Urinary bladder (tissue), 4 donors: ENCODE results near the gene ZNRD2. TPM values are rescaled to one million over a fixed set of nuclear protein-coding genes. Genes with fewer than 3 reads are reported as not detected.

ENCODE experiments used
- DNase-seq: peaks from one replicate; pipeline ENCODE4 v3.0.0-alpha.2; 2015; ENCODE audit errors: extremely low spot score
- H3K27ac ChIP-seq: one replicate; pipeline ENCODE4 v1.5.1; 2013; ENCODE audit warnings: low read depth, mild to moderate bottlenecking, moderate library complexity
- H3K36me3 ChIP-seq: one replicate; pipeline ENCODE4 v1.6.1; 2013; ENCODE audit warnings: mild to moderate bottlenecking, moderate library complexity; ENCODE audit not compliant: insufficient read depth
- H3K4me1 ChIP-seq: one replicate; pipeline ENCODE4 v1.6.1; 2013; ENCODE audit warnings: mild to moderate bottlenecking, moderate library complexity; ENCODE audit not compliant: insufficient read depth
- H3K4me3 ChIP-seq: one replicate; pipeline ENCODE4 v1.5.1; 2013; ENCODE audit warnings: low read depth, low read length
- WGBS: extraction: QIAGEN DNeasy Blood & Tissue Kit; methylation state at CpG from one replicate; pipeline ENCODE4 v1.1.7; 2013; 5-methylcytosine and 5-hydroxymethylcytosine counted together
- polyA plus RNA-seq: library from polyadenylated mRNA; stranded (reverse); fragments of 200-250 nt; gene quantifications from one replicate; pipeline ENCODE4 v1.2.3, GENCODE V29; 2013
- total RNA-seq: library from RNA; depleted of rRNA; stranded (reverse); fragments of >200 nt; gene quantifications from one replicate; pipeline ENCODE4 v1.2.3, GENCODE V29; 2014
- donor health status: healthy with polysubstance abuse.
- donor health status: healthy.

Gene ZNRD2
- total and polyA plus RNA-seq, 2 donors = 14.6 to 94.9 TPM

DNA sequence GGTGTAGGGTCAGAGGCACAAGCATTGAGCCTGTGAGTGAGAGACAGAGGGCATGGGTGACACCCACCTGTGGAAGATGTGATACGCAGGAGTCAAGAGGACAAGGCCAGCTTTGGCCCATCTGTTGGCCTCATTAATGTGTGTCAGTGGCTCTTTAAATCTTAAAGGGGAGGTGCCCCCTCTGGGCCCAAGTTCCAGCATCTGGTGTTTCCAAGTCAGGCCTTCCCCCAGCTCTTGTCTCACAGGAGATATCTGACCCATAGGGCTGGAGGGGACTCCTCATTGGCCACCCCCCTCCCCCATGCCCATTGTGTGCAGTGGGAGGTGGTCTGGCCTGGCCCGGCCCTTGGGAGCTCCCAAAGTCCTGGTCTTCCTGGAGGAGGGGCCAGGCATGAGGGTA lies 16.4 kb downstream of the ZNRD2 start:
- no peak for DNase-seq
- WGBS = 56% methylated on average over 2 of the region's 2 CpGs
- no peak overlapping the region for H3K4me3 ChIP-seq
- H3K36me3 ChIP-seq = no peaks in the 10 kb centered on the region
- H3K4me1 ChIP-seq = no peaks in the 10 kb centered on the region
- no peak overlapping the region for H3K27ac ChIP-seq

GRCh38 chr11:65588199-65589054 lies 18.1 kb downstream of the ZNRD2 start:
- Histone ChIP-seq H3K36me3 (no peaks in the 10 kb centered on the region), H3K4me1 (no peaks in the 10 kb centered on the region), H3K4me3 (no peak overlapping the region), H3K27ac (no peak overlapping the region)
- DNase-seq = no peak
- WGBS = 55% methylated on average over 13 of the region's 13 CpGs

DNA sequence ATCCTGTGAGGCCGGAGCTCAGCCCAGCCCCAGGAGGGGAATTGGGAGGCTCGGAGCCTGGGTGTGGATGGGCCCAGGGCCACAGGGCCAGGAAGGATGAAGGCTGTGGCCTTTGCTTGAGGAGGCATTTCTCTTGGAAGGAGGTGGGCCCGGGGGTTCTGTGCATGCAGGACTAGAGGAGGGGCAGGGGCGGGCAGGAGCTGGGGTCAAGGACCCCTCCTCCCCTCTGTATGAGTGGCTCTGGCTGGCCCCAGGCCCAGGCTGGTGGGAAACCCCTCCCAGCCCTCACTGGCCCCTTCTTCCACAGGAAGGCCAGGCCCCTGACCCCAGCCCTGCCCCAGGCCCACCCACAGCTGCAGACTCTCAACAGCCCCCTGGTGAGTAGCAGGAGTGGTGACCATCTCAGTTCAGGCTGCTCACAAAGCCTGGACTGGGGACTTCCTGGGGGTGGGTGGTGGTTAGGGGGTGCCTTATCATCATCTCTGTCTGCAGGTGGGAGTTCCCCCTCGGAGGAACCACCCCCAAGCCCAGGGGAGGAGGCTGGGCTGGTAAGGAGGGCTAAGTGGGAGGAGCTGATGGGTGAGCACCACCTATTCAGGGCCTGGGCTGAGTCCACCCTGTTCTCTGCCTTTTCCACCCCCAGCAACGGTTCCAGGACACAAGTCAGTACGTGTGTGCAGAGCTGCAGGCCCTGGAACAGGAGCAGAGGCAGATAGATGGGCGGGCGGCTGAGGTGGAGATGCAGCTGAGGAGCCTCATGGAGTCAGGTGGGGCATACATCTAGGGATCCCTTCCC lies 19.4 kb downstream of the ZNRD2 start:
- WGBS = 62% methylated on average over 9 of the region's 9 CpGs
- H3K4me3 ChIP-seq = no peak overlapping the region
- no peak for DNase-seq
- H3K36me3 ChIP-seq = no peaks in the 10 kb centered on the region
- H3K4me1 ChIP-seq = no peaks in the 10 kb centered on the region
- no peak overlapping the region for H3K27ac ChIP-seq

GRCh38 chr11:65590240-65590738 lies 20.0 kb downstream of the ZNRD2 start:
- Histone ChIP-seq H3K36me3 (no peaks in the 10 kb centered on the region), H3K4me1 (no peaks in the 10 kb centered on the region), H3K27ac (no peak overlapping the region), H3K4me3 (no peak overlapping the region)
- WGBS = 48% methylated on average over 8 of the region's 8 CpGs
- DNase-seq = no peak

- Histone ChIP-seq H3K4me3 (no peak overlapping the region), H3K27ac (peak overlapping the region; percentile 54)
Measured at GRCh38 chr11:65591939-65592857, 21.9 kb downstream of the ZNRD2 start.

DNA sequence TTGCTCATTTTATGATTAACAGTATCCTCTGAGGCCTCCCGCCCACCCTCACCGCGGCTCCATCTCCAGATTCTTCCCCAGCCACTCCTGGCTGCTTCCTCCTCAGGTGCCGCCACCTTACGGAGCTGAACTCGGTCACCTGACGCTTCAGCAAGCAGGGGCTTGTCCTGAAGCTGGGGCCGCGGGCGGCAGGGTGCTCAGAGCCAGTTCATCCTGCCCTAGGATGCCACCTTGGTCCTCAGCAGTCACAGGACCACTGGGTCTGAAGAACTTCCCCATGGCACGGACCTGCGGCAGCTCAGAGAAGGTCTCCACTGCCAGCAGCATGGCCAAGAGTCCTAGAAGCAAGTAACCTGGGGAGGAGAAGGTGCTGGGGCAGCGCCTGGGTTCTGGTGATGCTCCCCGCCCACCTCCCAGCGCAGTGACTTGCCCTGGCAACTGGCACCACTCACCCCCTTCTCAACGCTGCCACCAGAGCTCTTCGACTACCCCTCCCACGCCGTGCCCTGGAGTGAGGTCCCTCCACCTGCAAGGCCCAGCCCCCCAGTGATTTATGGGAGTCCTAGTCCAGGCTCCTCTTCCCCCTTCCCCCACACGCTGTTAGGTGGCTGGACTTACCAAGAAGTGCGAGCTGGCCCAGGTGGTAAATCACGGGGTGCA lies 22.7 kb downstream of the ZNRD2 start:
- Histone ChIP-seq H3K4me3 (no peak overlapping the region), H3K4me1 (peaks cover 1% of the 10 kb centered on the region), H3K27ac (peak overlapping the region; percentile 54)

More at GRCh38 chr11:65591939-65592857, 21.9 kb downstream of the ZNRD2 start:
- no peaks in the 10 kb centered on the region for H3K36me3 ChIP-seq
- H3K4me1 ChIP-seq = peaks cover 1% of the 10 kb centered on the region
- DNase-seq = no peak
- 53% methylated on average over 106 of the region's 106 CpGs for WGBS

DNA sequence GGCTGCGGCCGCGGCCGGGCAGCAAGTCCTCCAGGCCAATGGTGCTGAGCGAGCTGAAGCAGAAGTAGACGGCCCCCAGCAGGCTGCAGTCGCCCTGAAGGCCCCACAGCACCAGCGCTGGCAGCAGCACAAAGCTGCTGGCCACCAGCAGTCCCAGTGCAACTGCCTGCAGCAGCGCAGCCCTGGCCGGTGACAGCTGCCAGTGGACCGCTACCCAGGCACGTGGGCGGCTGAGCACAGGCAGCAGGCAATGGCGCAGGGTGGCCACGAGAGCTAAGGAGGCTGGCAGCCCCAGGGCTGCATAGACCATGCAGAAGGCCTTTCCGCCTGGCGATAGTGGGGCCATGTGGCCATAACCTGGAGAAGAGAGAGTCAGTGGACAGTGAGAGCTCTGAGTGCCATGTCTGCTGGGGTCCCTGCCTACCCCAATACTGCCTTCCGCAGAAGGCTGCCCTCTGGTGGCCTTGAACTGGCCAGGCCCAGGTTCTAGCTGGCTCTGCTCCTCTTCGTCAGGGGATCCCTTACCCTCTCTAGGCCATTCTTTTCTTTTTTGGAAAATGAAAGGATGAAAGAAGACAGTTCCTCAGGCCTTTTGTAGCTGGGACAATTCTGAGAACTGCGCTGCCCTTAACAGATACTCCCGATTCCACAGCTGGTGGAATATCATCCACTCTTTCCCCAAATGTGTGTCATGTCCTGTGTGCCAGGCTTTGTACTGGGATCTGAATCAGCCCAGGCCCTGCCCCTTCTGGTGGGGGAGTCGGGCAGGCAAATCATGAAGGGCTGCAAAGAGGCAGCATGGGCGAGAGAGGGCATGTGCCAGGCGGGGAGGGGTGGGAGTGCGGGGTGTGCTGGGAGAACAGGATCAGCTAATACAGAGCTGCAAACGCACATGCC lies 23.5 kb downstream of the ZNRD2 start:
- WGBS = 75% methylated on average over 26 of the region's 26 CpGs
- H3K4me3 ChIP-seq = no peak overlapping the region
- H3K27ac ChIP-seq = no peak overlapping the region
- peaks cover 1% of the 10 kb centered on the region for H3K4me1 ChIP-seq
- DNase-seq = no peak
- peaks cover 7% of the 10 kb centered on the region for H3K36me3 ChIP-seq

More for the DNA sequence above, 22.7 kb downstream of the ZNRD2 start:
- WGBS = 77% methylated on average over 22 of the region's 22 CpGs
- DNase-seq = no peak
- peaks cover 3% of the 10 kb centered on the region for H3K36me3 ChIP-seq

- peaks cover 1% of the 10 kb centered on the region for H3K4me1 ChIP-seq
- 68% methylated on average over 3 of the region's 3 CpGs for WGBS
- H3K4me3 ChIP-seq = no peak overlapping the region
- H3K27ac ChIP-seq = no peak overlapping the region
- no peak for DNase-seq
- H3K36me3 ChIP-seq = peaks cover 7% of the 10 kb centered on the region
Measured at GRCh38 chr11:65595131-65595530, 24.9 kb downstream of the ZNRD2 start.

DNA sequence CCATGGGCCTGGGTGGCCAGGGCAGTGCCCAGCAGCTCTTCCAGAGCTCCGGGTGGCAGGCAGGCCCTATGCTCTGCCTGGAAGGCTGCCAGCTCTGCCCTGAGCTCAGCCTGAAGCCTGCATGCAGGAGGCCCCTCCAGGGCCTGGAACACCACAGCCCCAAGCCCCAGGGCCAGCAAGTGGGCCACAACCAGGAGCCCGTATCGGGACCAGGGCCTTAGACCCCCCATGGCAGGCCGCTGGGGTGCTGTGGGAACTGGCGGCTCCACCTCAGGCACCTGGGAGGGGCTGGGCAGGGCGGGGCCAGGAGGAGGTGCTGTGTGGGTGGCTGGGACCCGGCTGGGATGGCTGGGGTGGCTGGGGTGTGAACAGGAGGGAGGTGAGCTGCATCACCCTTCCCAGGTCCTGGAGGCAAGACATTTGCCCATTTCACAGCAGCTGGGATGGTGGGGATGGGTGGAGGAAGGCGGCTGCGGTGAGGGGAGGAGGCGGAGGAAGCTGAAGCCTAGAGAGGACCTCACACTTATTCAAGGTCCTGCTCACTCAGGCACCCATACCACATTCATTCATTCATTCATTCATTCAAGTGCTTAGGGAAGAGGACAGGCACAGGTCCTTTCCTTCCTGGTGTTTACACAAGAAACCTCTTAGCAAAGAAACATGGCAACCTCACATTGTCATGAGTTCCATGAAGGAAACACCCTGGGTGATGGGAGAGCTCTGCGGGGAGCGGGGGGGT lies 25.4 kb downstream of the ZNRD2 start, which contains the start of gene KCNK7:
Gene KCNK7, minus strand, starts transcription at position 258 of the 739 bp plus-strand sequence. Its CDS starts 28 bp downstream, at position 230.
- DNase-seq = no peak
- Histone ChIP-seq H3K36me3 (peaks cover 7% of the 10 kb centered on the region), H3K27ac (no peak within 1 kb of the TSS), H3K4me1 (peaks cover 1% of the 10 kb centered on the region), H3K4me3 (no peak within 1 kb of the TSS)
- 65% methylated on average over 12 of the region's 12 CpGs for WGBS

- no peak for DNase-seq
- H3K36me3 ChIP-seq = peaks cover 7% of the 10 kb centered on the region
- H3K27ac ChIP-seq = no peak overlapping the region
- no peak overlapping the region for H3K4me3 ChIP-seq
- H3K4me1 ChIP-seq = peaks cover 1% of the 10 kb centered on the region
- WGBS = 77% methylated on average over 6 of the region's 6 CpGs
Measured at GRCh38 chr11:65596520-65596919, 26.2 kb downstream of the ZNRD2 start.

DNA sequence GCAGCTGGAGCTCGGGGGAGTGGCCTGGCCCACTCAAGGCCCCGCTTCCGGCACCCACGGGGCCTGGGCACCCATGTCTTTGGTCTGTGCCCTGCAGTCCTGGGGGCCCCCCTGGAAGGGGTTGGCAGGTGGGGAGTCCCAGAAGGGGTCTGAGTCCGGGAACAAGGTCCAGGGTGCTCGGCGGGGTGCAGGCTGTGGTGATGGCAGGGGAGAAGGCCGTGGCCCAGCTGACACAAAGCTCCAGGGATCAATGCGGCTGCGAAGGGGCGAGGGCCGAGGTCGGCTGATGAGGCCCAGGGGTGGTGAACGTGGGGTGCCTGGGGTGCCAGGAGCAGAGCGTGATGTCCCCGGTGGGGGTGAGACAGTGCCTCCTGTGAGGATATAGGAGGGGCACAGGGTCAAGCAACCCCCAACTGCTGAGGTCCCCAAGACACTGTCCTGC lies 28.0 kb downstream of the ZNRD2 start:
- H3K27ac ChIP-seq = no peak overlapping the region
- WGBS = 91% methylated on average over 16 of the region's 16 CpGs
- peaks cover 7% of the 10 kb centered on the region for H3K36me3 ChIP-seq
- DNase-seq = no peak
- peaks cover 1% of the 10 kb centered on the region for H3K4me1 ChIP-seq
- no peak overlapping the region for H3K4me3 ChIP-seq
